Measurements from ENCODE around the gene CDKN2B-AS1. TPM values are rescaled to one million over a fixed set of nuclear protein-coding genes. Genes with fewer than 3 reads are reported as not detected.

The CDKN2B-AS1 gene
- total and polyA plus RNA-seq, 11 donors = 0.38 to 0.80 (median 0.54) TPM; not detected in 6

DNA sequence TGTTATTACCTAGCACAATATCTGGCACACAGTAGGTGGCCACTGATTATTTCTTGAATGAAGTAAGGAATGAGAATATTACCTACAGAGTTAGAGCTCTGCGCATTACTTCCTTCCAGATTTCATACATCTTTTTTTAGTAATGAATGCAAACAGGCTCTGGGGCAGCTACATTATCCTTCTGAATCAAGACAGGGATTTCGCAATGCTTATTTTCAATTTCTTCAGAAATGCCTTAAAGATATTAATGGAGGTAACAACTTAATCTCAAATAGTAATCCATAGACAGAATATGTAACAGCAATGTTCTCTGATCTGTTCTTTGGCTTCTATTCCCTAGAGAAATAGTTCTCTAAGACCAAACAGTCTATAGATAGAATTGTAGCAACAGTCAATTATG, 33.0 kb upstream of the CDKN2B-AS1 start:
- WGBS, 4 donors = 93 to 99% (median 93%) methylated on average over 2 of the region's 2 CpGs
- H3K36me3 ChIP-seq = no peaks in the 10 kb centered on the region
- H3K4me3 ChIP-seq = no peak overlapping the region
- H3K9me3 ChIP-seq = peaks cover 0 to 14% (median 0%) of the 10 kb centered on the region in 12 donors
- no peak for ATAC-seq
- no peak for TF ChIP-seq POLR2A (IDR thresholded peaks at IDR 0.05)
- no peak for TF ChIP-seq CTCF (IDR thresholded peaks at IDR 0.05)
- H3K27ac ChIP-seq = no peak overlapping the region
- peaks cover 0 to 14% (median 9%) of the 10 kb centered on the region in 12 donors for H3K4me1 ChIP-seq
- DNase-seq = no peak
- peaks cover 18 to 61% (median 42%) of the 10 kb centered on the region in 9 donors for H3K27me3 ChIP-seq
- intact Hi-C loops (cut with DNase I) = no loop called here

- no peak overlapping the region for H3K27ac ChIP-seq
- H3K27me3 ChIP-seq = peaks cover 50 to 90% (median 75%) of the 10 kb centered on the region in 9 donors
- DNase-seq (no peak), ATAC-seq (peak in 3 of 4 donors; percentile 22 to 46 (median 46))
- no peak for TF ChIP-seq CTCF (IDR thresholded peaks at IDR 0.05)
- TF ChIP-seq POLR2A (IDR thresholded peaks at IDR 0.05) = no peak
- peak overlapping the region in 10 of 12 donors; percentile 5 to 52 (median 15) for H3K4me3 ChIP-seq
- peaks cover 0 to 14% (median 0%) of the 10 kb centered on the region in 12 donors for H3K9me3 ChIP-seq
- H3K4me1 ChIP-seq = peaks cover 0 to 26% (median 10%) of the 10 kb centered on the region in 12 donors
- intact Hi-C loops (cut with DNase I) = loop anchor here in 1 of 10 donors (5.0 kb wide), 1 partner anchor 42 kb away; the partner anchor contains the start of gene CDKN2B
- WGBS, 4 donors = 1 to 2% (median 2%) methylated on average over 24 to 29 of the region's 29 CpGs
- no peaks in the 10 kb centered on the region for H3K36me3 ChIP-seq
Measured at GRCh38 chr9:21964925-21965385, 29.6 kb upstream of the CDKN2B-AS1 start.

DNA sequence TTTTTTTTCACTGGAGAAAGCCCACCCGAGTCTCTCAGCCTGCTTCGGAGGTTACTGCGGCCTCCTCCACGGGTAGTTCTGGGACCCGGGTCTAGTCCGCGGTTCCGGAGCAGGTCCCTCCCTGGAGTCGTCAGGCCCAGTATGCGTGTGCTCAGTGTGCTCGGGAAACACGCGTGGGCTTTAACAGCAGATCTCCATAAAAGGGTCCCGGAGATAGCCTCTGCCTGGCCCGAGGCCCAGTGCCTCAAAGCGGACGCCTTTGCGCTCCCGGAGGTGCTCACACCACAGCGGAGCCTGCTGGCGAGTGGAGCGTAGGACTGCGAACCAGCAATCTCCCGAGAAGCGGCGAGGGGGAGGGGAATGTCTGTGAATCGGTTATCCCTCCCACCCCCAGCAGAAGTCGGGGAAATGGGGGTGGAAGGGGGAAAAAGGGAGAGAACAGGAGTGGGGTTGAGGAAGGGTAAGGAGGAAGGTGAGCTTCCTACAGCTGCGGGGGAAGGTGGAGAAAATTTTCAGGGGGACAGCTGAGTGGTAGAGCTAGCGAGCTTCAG, 29.1 kb upstream of the CDKN2B-AS1 start:
- ATAC-seq (peak in 3 of 4 donors; percentile 45 to 67 (median 64)), DNase-seq (peak in 2 of 5 donors; percentile 39 to 68)
- WGBS, 4 donors = 2 to 3% (median 2%) methylated on average over 30 of the region's 30 CpGs
- no peak overlapping the region for H3K27ac ChIP-seq
- H3K27me3 ChIP-seq = peaks cover 55 to 95% (median 80%) of the 10 kb centered on the region in 9 donors
- TF ChIP-seq CTCF (IDR thresholded peaks at IDR 0.05) = peak in 3 of 12 donors; percentile 6 to 17 (median 16)
- no peak for TF ChIP-seq POLR2A (IDR thresholded peaks at IDR 0.05)
- H3K9me3 ChIP-seq = peaks cover 0 to 14% (median 0%) of the 10 kb centered on the region in 12 donors
- intact Hi-C loops (cut with DNase I) = loop anchor here in 1 of 10 donors (5.0 kb wide), 1 partner anchor 42 kb away; the partner anchor contains the start of gene CDKN2B
- H3K36me3 ChIP-seq = no peaks in the 10 kb centered on the region
- H3K4me3 ChIP-seq = peak overlapping the region in 9 of 12 donors; percentile 5 to 52 (median 16)
- peaks cover 0 to 26% (median 10%) of the 10 kb centered on the region in 12 donors for H3K4me1 ChIP-seq

DNA sequence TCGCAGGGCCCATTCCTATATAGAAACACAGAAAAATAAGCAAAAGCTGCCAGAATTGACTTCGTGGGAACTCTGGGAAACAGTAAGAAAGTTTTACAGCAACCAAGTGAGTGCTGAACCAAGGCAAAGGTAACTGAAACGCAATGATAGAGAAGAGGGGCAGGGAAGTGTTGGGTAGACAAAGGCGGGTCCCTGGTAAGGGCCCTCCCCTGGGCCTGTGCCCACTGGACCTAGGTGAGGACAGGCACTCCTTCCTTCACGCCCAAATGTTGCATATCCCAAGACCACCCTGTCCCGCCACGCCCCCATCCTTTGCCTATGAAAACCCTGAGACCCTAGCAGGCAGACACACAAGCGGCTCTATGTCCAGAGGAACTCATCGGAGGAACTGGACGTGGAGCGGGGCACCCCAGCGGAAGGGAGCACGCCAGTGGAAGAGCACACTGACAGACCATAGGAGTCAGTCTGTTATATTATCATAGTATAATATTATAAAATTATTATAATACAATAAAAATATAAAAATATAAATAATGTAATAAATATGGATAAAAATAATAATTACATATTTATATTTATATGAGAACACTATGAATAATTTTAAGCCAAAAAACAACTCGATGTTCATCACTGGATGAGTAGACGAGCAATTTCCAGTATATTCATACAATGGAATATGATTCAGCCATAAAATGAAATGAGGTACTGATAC, 28.3 kb upstream of the CDKN2B-AS1 start:
- H3K36me3 ChIP-seq = no peaks in the 10 kb centered on the region
- no peak overlapping the region for H3K4me3 ChIP-seq
- peaks cover 0 to 14% (median 0%) of the 10 kb centered on the region in 12 donors for H3K9me3 ChIP-seq
- peaks cover 63 to 99% (median 88%) of the 10 kb centered on the region in 9 donors for H3K27me3 ChIP-seq
- peaks cover 0 to 33% (median 10%) of the 10 kb centered on the region in 12 donors for H3K4me1 ChIP-seq
- no peak for ATAC-seq
- whole genome bisulfite sequencing, 4 donors = 14 to 20% (median 16%) methylated on average over 15 of the region's 15 CpGs
- intact Hi-C loops (cut with DNase I) = loop anchor here in 1 of 10 donors (5.0 kb wide), 1 partner anchor 41 kb away; the partner anchor contains the start of gene CDKN2B
- H3K27ac ChIP-seq = no peak overlapping the region
- no peak for TF ChIP-seq CTCF (IDR thresholded peaks at IDR 0.05)
- TF ChIP-seq POLR2A (IDR thresholded peaks at IDR 0.05) = no peak
- DNase-seq = no peak
